NCI-H82 treated with DMSO at 0.1 percent for 48 hours (cell line): ENCODE results near the gene ZNF846.
"Not testable (repeated sequence)": the region's sequence is repeated elsewhere in the genome, so short reads cannot be mapped to it uniquely, and the experiment has no call there.

ENCODE experiments used
- DNase-seq: peaks from one replicate; lab custom pipeline; 2025; ENCODE audit not compliant: unreplicated experiment; lab: John Stamatoyannopoulos, UW

The ZNF846 gene

DNA sequence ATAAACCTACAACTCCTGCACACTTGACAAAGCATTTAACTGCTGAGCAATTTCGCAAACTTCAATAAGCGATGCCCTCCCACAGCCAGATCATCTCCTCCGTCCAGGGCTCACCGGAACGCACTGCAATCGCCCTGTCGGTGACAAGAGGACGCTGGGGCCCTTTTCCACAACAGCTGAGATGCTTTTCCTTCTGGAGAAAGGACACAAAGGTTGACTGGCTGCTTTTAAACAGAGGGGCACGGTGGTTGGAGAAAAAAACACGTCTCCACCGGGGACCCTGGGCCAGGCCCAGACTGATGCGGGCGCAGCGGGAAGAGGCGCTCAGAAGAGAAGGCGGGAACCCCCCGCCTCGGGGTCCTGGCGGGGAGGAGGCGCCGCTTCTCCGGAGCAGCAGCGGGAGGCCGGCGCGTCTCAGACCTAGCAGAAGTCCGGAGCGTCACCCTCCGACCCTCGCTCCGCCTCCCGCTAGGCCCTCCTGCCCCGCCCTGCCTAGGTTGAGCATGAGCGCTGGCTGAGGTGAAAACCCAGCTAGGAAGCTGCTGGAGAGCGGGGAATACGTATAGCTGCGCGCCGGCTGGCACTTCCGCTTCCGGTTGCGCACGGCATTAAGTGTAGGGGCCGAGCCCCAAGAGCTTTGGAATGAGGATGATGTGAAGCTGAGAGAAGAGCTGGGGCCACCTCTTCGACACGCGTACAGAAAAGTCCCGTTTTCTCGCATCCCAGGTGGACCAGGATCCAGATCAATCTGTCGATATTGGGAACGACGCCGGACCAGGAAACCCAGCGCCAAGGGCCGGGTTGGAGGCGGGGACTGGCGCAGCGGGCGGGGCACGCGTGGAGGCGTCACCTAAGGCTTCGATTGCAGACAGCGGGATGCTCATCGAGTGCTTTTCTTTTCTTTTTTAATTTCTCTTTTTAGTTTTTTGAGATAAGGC, at the start of gene ZNF846:
Gene ZNF846, minus strand, starts transcription at position 564 of the 938 bp plus-strand sequence. CDS start 3,788 bp downstream, outside the sequence.
- peak; percentile 80 for DNase-seq

DNA sequence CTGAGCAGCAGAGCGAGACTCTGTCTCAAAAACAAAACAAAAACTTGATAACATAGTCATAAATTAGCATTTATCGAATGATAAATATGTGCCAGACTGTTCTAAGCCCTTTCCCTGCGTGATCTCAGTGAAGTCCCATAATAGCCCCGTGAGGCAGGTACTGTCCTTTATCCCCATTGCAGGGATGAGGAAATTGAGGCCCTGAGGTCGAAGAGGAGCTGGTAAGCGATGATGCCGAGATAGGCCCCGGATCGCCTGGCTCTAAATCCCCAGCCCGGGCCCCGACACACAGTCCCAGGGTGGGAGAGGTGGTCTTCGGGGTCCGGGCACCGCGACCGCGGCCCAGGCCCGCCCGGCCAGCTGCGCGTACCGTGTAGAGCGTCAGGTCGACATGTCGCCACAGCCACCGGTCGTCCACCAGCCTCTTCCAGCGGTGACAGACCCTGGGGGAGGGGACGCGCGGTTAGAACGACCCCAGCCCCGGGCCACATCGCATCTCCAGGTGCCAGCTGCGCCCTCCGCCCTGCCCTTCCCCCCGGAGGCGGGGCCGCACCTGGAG, 49.7 kb upstream of the ZNF846 start:
- no peak for DNase-seq

DNA sequence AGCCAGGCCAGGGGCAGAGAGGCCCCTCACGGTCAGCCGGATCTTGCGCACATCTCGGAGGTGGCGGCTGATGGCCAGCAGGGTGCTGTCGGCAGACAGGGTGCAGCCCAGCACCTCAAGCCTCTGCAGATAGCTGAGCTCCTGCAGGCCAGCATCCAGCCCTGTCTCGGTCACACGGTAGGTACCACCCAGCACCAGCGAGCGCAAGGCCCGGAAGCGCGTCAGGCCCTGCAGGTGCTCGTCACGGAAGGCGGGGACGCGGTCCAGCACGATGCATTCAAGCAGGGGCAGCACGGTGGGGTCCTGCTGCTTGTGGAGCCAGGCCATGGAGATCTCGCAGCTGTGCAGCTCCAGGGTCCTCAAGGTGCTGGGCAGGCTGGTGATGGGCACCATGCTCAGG, 42.6 kb upstream of the ZNF846 start:
- DNase-seq, result no peak

DNA sequence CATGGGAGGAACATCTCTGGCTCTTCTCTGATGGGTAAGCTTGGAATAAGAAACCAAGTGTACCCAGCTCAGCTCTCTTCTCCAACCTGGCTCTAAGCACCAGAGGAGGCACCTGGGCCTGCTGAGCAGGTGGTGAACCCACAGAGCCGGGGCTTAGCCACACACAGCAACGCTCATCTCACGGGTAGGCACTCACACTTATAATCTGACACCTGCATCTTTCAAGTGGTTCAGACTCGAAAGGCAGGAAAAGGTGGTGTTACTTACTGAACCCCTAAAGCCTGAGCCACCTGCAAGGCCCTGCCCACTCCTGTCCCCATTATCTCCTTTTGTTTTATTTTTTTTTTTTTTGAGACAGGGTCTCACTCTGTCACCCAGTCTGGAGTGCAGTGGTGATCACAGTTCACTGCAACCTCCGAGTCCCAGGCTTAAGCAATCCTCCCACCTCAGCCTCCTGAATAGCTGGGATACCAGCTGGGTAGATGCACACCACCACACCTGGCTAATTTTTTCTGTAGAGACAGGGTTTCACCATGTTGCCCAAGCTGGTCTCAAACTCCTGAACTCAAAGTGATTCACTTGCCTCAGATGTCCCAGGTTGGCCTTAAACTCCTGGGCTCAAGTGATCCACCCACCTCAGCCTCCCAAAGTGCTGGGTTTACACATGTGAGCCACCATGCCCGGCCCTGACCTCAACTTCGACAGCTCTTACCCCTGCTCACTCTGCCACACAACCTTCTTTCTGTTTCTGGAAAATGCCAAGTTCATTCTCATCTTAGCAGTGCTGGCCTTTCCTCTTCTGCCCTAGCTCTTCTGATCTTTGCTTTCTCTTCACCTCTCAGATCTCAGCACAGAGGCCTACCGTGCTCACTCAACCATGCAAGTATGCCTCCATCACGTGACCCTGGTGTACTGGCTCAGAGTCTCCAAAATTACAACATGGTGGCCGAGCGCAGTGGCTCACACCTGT, 40.6 kb upstream of the ZNF846 start:
- no peak for DNase-seq

DNA sequence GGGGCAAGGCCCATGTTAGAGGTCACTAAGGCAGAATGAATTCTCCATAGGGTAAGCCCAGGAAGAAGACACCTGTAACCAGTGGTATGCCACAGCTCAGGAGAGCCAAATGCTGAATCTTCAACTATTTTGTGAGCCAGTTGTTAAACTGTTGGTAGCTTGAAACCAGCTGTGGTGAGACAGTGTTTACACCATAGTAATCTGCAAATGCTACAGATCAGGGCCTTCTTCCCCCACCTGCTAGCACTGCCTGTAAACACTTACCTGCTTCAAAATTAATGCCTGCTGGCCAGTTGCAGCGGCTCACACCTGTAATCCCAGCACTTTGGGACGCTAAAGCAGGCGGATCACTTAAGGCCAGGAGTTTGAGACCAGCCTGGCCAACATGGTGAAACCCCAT, 38.3 kb upstream of the ZNF846 start:
- no peak for DNase-seq

DNA sequence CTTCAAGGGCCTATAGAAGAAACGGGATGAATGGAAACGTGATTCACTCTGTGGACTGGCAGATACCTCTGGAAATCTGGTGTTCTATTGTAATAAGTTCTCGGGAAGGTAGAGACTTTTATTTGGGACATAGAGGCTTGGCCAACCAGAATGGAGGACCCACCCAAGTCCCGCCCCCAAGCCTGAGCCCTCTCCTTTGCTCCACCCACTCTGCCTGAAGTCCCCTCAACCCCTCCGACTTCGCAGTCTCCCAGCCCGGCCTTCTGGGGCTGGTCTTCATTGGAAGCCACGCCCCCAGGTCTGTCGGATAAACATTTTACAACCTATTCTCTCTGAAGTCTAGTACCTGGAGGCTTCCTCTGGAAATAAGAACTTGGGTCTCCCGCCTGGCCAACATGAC, 33.4 kb upstream of the ZNF846 start:
- no peak for DNase-seq

DNA sequence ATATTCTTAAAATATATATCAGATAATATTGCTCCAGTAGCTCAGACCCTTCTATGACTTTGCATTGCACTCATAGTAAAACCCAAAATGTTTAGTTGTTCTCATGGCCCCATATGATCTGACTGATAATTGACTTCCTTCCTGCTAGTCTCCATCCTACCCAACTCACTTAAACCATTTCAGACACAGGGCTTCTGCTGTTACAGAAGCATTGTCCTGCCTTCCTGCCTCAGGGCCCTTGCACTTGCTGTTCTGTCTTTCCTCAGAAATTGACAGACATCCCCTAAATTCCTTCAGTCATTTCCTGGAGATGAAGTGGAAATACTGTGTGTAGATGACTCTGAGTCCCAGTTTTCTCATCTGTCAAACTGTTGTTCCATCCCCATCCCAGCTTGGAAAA, 30.6 kb upstream of the ZNF846 start:
- DNase-seq, result no peak

DNA sequence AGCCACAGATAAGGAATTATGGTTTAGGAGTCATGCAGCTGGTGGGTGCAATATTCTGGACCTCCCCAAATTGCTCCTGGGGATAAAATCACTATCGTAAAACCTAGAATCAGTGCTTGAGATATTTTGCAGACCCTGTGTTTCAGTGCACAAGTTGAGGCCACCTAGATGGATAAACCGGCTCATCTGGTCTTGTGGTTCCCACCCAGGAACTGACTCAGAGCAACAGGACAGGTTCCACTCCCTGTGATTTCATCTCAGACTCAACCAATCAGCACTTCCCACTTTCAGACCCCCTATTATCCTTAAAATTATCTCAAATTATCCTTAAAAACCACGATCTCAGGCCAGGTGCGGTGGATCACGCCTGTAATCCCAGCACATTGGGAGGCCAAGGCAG, 29.3 kb upstream of the ZNF846 start:
- DNase-seq, result no peak

DNA sequence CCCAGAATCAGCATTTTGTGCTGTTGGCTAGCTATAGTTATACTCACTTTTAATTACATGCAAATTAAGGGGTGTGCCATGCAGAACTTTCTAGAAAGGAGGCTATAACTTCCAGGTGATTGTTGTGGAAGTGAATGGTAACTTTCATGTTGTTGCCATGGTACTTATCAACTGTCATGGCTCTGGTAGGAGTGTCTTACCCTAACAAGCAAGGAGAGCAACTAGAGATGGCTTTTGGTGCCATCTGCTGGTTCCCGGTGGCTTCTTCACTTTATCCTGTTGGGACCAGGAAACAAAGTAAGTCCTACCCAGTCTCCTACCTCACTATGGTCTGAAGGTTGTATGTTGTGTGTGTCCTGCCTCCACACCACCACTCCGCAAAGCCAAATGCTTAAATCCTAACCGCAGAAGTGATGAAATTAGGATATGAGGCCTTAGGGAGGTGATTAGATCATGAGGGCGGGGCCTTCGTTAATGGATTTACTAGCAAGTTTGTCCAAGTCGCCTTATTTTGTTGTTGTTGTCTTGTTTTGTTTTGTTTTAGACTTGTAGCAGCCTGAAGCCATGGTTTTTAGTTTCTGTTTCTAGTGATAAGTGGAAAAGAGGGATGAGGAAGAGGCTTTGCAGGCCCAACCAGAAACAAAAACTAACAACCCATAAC, 27.7 kb upstream of the ZNF846 start:
- peak; percentile 67 for DNase-seq

DNA sequence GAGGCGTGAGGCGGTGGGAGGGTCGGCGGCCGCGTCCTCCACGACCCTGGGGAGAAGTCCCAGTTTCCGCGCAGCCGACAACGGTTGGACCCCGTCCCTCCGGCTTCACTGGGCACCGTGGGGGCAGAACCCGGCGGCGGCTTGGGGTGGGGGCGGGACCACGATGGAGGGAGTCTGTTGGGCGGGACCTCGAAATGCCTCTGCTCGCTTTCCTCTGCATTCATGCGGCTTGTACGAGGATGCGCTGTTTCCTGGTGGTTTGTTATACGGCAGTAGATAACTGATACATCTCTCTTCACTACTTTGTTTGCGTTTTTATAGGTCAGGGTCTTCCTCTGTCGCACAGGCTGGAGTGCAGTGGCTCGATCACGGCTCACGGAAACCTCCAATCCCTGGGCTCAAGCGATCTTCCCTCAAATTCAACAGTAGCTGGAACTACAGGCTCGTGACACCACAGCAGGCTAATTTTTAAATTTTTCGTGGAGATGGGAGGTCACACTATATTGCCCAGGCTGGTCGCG, 24.6 kb upstream of the ZNF846 start:
- DNase-seq, result peak; percentile 0

DNA sequence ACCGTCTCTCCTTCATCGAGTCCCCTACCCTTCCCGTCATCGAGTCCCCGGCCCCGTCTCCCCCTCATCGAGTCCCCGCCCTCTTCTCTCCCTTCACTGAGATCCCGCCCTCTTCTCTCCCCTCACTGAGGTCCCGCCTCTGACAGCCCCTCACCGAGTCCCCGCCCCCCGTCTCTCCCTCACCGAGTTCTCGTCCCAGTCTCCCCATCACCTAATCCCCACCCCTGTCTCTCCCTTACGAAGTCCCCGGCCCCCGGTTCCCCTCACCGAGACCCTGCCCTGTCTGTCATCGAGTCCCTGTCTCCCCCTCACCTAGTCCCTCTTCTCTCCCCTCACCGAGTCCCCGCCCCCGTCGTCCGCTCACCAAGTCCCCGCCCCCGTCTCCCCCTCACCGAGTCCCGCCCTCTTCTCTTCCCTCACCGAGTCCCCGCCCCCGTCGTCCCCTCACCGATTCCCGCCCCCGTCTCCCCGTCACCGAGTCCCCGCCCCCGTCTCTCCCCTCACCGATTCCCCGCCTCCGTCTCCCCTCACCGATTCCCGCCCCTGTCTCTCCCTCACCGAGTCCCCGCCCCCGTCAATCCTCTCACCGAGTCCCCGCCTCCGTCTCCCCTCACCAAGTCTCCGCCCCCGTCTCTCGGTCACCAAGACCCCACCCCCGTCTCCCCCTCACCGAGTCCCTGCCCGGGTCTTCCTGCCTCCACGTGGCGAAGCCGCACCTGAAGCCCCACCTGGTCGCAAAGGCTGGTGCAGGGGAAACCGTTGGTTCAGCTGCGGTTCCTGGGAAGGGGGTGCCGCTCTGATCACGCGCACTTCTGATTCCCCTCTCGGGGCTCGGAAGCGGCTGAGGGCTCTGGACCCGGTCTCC, 23.9 kb upstream of the ZNF846 start:
- peak; percentile 77 for DNase-seq

DNA sequence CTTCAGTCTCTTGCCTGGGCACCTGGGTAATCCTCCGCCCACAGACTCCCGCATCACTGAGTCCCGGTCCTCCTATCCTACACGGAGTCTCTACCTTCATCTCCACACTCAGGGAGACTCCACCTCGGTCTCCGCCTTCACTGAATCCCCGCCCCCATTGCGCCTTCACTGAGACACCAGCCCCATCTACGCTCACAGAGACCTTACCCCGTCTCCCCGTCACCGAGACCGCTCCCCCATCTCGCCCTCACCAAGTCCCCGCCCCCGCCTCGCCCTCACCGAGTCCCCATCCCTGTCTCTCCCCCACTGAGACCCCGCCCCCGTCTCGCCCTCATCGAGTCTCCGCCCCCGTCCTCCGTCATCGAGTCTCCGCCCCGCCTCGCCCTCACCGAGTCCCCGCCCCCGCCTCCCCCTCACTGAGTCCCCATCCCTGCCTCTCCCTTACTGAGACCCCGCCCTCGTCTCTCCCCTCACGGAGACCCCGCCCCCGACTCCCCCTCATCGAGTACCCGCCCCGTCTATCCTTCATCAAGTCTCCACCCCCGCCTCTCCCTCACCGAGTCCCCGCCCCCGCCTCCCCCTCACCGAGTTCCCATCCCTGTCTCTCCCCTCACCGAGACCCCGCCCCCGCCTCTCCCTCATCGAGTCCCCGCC, 23.1 kb upstream of the ZNF846 start:
- peak; percentile 73 for DNase-seq

DNA sequence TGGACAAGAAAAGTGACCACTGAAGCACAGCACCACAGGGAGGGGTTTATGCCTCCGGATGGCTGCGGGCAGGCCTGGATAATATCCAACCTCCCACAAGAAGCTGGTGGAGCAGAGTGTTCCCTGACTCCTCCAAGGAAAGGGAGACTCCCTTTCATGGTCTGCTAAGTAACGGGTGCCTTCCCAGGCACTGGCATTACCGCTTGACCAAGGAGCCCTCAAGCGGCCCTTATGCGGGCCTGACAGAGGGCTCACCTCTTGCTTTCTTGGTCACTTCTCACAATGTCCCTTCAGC, 22.5 kb upstream of the ZNF846 start:
- DNase-seq, result not testable (repeated sequence)

DNA sequence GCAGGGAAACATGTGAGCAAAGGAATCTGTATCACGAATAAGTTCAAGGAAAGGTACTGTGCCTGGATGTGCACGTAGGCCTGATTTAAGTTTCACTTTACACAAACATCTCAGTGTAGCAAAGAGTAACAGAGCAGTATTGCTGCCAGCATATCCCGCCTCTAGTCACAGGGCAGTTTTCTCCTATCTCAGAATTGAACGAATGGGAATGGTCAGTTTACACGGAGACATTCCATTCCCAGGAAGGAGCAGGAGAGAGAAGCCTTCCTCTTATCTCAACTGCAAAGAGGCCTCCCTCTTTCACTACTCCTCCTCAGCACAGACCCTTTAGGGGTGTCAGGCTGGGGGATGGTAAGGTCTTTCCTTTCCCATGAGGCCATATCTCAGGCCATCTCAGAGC, 21.0 kb upstream of the ZNF846 start:
- DNase-seq, result not testable (repeated sequence)

DNA sequence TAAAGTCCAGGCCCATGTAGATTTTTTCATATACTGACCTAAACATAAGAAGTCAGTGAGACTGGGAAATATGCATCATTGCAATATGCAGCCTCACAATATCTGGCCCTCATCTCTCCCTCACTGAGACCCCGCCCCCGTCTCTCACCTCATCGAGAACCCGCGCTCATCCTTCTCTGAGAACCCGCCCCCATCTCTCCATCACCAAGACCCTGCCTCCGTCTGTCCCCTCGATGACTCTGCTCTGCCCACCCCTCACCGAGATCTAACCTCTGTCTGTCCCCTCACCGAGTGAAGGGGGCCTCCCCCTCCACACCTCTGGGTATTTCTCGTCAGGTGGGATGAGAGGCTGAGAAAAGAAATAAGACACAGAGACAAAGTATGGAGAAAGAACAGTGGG, 20.5 kb upstream of the ZNF846 start:
- DNase-seq, result no peak

DNA sequence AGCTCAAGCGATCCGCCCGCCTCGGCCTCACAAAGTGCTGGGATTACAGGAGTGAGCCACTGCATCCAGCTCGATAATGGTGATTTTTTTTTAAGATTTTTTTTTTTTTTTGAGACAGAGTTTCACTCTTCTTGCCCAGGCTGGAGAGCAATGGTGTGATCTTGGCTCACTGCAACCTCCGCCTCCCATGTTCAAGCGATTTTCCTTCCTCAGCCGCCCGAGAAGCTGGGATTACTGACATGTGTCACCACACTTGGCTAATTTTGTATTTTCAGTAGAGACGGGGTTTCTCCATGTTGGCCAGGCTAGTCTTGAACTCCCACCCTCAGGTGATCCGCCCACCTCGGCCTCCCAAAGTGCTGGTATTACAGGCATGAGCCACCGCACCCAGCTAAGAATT, 20.1 kb upstream of the ZNF846 start:
- DNase-seq, result not testable (repeated sequence)

DNA sequence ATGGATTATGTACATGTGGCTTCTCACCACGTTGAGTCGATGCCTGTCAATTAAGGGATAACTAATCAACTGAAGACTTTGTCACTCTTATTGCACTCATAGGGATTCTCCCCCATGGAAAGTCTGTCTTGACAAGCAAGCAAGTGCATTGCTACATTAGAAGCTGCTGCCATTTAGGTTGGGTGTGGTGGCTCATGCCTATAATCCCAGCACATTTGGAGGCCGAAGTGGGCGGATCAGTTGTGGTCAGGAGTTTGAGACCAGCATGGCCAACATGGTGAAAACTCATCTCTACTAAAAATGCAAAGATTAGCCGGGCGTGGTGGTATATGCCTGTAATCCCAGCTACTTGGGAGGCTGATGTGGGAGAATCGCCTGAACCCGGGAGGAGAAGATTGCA, 18.3 kb upstream of the ZNF846 start:
- no peak for DNase-seq

DNA sequence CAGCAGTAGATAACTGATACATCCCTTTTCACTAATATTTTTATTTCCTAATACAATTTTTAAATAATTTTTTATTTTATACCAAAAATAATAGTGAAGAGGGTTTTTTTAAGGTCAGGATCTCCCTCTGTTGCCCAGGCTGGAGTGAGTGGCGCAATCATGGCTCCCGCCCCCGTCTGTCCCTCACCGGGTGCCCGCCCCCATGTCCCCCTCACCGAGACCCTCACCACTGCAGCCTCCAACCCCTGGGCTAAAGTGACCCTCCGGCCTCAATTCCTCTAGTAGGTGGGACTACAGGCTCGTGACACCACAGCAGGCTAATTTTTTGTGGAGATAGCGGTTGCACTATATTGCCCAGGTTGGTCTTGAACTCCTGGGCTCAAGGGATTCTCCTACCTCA, 17.8 kb upstream of the ZNF846 start:
- no peak for DNase-seq
